Measurements from ENCODE around the gene STT3B.

- TF ChIP-seq CTCF (optimal IDR thresholded peaks at IDR 0.05 in 1 of 3, IDR thresholded peaks at IDR 0.05 in 1 of 3, conservative IDR thresholded peaks at IDR 0.05 in 1 of 3; ENCODE audit: extremely low read depth in 1 of 3, insufficient read depth in 2 of 3, low read length in 3 of 3) (no peak), EZH2 (IDR thresholded peaks at IDR 0.05; ENCODE audit: low read length) (no peak)
These were observed 84.0 kb downstream of the STT3B start for GRCh38 chr3:31616711-31617110.

Data from keratinocyte (primary cell).